ENCODE measurements around the gene LAPTM5. TPM values are rescaled to one million over a fixed set of nuclear protein-coding genes. Genes with fewer than 3 reads are reported as not detected.
A peak's percentile ranks its signal among the peaks of the same experiment; 100 is the strongest.

LAPTM5 gene
- 10 to 100 TPM in 2 of 4 donors, 1 to 10 TPM in 2; 2.3 to 14.8 (median 10.1) TPM for total RNA-seq

- peaks cover 3 to 9% of the 10 kb centered on the region in 2 donors for H3K4me1 ChIP-seq
- TF ChIP-seq CTCF (IDR thresholded peaks at IDR 0.05 in 4 of 5, conservative IDR thresholded peaks at IDR 0.05 in 1 of 5): no peak
- TF ChIP-seq POLR2A (IDR thresholded peaks at IDR 0.05): peak in 1 of 2 donors; percentile 15
- in situ Hi-C loops (cut with MboI; ENCODE audit: low sequenced_read_pairs in 4 of 4): no loop called here
- no peaks in the 10 kb centered on the region for H3K27me3 ChIP-seq
- peak within 1 kb of the TSS; percentile 59 to 66 (median 64) for H3K27ac ChIP-seq
- intact Hi-C loops (cut with DNase I; ENCODE audit: low total_unique reads): no loop called here
- ATAC-seq (no peak), DNase-seq (peak; percentile 35 to 43)
- no peaks in the 10 kb centered on the region for H3K9me3 ChIP-seq
- H3K4me3 ChIP-seq: peak within 1 kb of the TSS in 3 of 4 donors; percentile 6 to 40 (median 32)
- H3K36me3 ChIP-seq: no peaks in the 10 kb centered on the region
Observed at GRCh38 chr1:30757352-30758120, at the start of gene LAPTM5. TSS of gene LAPTM5 (minus strand) at chr1:30757774. CDS start at chr1:30757745, 29 bp downstream.

GRCh38 chr1:30806381-30807317 is 49.1 kb upstream of the LAPTM5 start:
- in situ Hi-C loops (cut with MboI; ENCODE audit: low sequenced_read_pairs in 4 of 4): no loop called here
- no peak for TF ChIP-seq CTCF (IDR thresholded peaks at IDR 0.05 in 4 of 5, conservative IDR thresholded peaks at IDR 0.05 in 1 of 5)
- TF ChIP-seq POLR2A (IDR thresholded peaks at IDR 0.05): no peak
- H3K36me3 ChIP-seq: no peaks in the 10 kb centered on the region
- H3K4me1 ChIP-seq: peaks cover 4 to 9% of the 10 kb centered on the region in 2 donors
- DNase-seq (no peak), ATAC-seq (no peak)
- no peak overlapping the region for H3K27ac ChIP-seq
- no peaks in the 10 kb centered on the region for H3K9me3 ChIP-seq
- peaks cover 0 to 19% (median 12%) of the 10 kb centered on the region in 3 donors for H3K27me3 ChIP-seq
- intact Hi-C loops (cut with DNase I; ENCODE audit: low total_unique reads): no loop called here
- peak overlapping the region in 1 of 4 donors; percentile 22 for H3K4me3 ChIP-seq

- intact Hi-C loops (cut with DNase I; ENCODE audit: low total_unique reads) (no loop called here), in situ Hi-C loops (cut with MboI; ENCODE audit: low sequenced_read_pairs in 4 of 4) (no loop called here)
- Histone ChIP-seq H3K4me3 (no peak overlapping the region), H3K36me3 (no peaks in the 10 kb centered on the region), H3K4me1 (peaks cover 8 to 9% of the 10 kb centered on the region in 2 donors), H3K27me3 (peaks cover 0 to 19% (median 12%) of the 10 kb centered on the region in 3 donors), H3K27ac (no peak overlapping the region), H3K9me3 (no peaks in the 10 kb centered on the region)
- DNase-seq (no peak), ATAC-seq (no peak)
- TF ChIP-seq POLR2A (IDR thresholded peaks at IDR 0.05): no peak
- no peak for TF ChIP-seq CTCF (IDR thresholded peaks at IDR 0.05 in 4 of 5, conservative IDR thresholded peaks at IDR 0.05 in 1 of 5)
Observed at GRCh38 chr1:30805304-30806003, 47.9 kb upstream of the LAPTM5 start.

GRCh38 chr1:30804822-30805221 is 47.2 kb upstream of the LAPTM5 start:
- TF ChIP-seq CTCF (IDR thresholded peaks at IDR 0.05 in 4 of 5, conservative IDR thresholded peaks at IDR 0.05 in 1 of 5): no peak
- no peak for TF ChIP-seq POLR2A (IDR thresholded peaks at IDR 0.05)
- no peak overlapping the region for H3K27ac ChIP-seq
- H3K4me3 ChIP-seq: no peak overlapping the region
- DNase-seq (no peak), ATAC-seq (no peak)
- H3K27me3 ChIP-seq: peaks cover 0 to 19% (median 12%) of the 10 kb centered on the region in 3 donors
- in situ Hi-C loops (cut with MboI; ENCODE audit: low sequenced_read_pairs in 4 of 4) (loop anchor here in 3 of 4 donors (5.0 kb wide), 1 partner anchor 107 kb away; no protein-coding TSS in a partner anchor), intact Hi-C loops (cut with DNase I; ENCODE audit: low total_unique reads) (loop anchor here (5.0 kb wide), 2 partner anchors 37 to 122 kb away; no protein-coding TSS in a partner anchor)
- no peaks in the 10 kb centered on the region for H3K36me3 ChIP-seq
- H3K9me3 ChIP-seq: no peaks in the 10 kb centered on the region
- peaks cover 8 to 9% of the 10 kb centered on the region in 2 donors for H3K4me1 ChIP-seq

Data from gastrocnemius medialis (tissue), 4 donors.